HG03521 (cell line): ENCODE measurements around the gene DDX25.

ENCODE experiments used
- ATAC-seq: cut with Tn5 transposase; IDR thresholded peaks from one replicate; pipeline ENCODE4 v1.9.1; 2021; ENCODE audit warnings: mild to moderate bottlenecking, moderate library complexity; ENCODE audit not compliant: unreplicated experiment

The DDX25 gene

DNA sequence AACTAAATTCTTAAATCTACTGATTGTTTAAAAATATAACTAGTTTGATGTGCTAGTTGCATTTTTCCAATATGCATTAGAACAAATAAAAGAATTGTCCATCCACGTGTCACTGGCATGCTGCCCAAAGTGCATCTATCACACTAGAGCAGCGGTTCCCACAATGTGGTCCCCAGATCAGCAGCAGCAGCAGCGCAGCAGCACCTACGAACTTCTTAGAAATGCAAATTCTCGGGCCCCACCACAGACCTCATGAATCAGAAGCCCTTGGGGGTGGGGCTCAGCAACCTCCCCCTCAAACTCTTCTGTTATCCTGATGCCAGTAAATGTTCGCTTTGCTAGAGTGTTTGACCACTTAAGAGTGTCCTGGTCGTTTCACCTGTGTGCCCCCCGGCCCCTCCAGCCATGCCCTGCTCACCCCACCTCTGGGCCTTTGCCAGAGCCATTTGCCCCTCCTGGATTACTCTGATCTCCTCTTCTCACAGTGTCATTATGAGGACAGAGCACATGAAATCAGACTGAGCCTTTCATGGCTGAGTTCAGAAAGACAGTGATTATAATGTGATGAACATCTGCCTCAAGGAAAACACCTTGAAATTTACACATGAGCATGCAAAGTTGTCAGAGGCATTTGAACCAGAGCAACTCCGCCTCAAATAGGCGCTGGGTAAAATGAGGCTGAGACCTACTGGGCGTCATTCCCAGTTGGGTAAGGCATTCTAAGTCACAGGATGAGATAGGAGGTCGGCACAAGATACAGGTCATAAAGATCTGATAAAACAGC is 28.9 kb downstream of the DDX25 start:
- no peak for ATAC-seq

DNA sequence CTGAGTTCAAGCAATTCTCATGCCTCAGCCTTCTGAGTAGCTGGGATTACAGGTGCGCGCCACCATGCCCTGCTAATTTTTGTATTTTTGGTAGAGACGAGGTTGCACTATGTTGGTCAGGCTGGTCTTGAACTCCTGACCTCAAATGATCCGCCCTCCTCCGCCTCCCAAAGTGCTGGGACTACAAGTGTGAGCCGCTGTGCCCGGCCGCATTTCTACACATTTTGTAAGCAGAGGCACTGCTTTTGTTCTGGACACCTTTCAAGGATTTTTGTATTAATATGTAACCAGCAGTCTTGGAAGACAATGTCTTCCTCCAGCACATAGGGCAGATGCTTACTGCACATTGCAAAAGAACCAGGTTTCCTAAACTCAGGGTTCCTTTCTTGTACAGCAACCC is 30.2 kb downstream of the DDX25 start:
- no peak for ATAC-seq

DNA sequence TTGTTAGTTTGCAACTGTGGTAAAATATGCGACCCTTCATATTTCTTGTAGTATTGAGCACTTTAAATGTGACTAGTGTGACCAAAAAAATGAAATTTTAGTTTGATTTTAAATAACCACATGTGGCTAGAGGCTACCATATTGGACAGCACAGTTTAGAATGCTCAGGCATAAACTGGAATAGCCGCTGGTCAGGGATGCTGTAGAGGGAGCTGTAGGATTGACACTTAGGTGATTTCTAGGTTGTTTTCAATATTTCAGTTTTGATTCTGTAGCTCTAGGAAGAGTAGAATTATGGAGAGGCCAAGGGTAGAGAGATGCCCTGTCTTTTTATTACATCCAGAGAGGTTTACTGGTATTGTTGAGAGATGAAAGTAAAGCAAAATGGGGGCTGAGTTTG is 30.7 kb downstream of the DDX25 start:
- ATAC-seq, result no peak

DNA sequence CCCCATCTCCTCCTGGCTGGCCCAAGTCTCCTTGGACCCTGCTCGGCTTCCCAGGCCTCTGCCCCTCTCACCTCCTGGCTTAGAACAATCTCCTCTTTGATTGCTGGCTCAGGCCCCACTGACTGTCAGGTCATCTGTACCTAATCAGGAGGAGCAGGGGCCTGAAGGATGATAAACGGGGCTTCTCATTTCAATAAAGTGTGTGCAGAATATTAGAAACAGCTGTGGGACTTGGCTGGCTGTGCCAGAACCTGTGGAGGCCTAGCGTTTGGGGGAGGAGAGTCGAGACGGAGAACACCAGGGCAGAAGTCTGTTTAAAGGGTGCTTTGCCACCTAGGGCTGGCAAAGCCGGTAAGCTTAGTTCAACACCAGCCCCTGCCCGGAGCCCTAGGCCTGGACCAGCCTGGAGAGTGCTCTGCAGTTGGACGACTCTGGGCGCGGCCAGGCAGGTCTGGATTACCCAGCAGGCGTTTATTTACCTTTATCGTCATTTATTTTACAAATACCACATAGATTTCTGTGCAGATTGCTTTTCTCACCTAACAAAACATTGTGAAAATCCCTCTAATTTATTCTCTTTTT is 31.4 kb downstream of the DDX25 start:
- no peak for ATAC-seq

DNA sequence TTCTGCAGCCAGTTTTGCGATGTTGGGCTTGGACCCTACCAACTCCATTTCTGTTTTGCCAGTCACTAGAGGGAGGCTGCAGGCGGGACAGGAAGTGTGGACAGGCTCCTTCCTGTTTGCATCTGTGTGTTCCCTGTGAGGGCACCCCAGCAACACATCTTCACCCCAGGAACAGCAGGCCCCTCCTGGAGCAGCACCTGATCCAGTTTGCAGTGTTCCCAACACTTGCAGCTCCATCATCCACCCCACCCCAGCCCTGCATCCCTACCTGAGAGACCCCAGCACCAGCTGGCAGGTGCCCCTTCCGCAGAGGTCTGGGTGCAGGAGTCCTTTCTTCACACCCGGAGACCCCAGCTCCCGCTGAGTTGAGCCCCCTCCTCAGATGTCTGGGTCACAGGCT is 34.1 kb downstream of the DDX25 start:
- ATAC-seq, result no peak

DNA sequence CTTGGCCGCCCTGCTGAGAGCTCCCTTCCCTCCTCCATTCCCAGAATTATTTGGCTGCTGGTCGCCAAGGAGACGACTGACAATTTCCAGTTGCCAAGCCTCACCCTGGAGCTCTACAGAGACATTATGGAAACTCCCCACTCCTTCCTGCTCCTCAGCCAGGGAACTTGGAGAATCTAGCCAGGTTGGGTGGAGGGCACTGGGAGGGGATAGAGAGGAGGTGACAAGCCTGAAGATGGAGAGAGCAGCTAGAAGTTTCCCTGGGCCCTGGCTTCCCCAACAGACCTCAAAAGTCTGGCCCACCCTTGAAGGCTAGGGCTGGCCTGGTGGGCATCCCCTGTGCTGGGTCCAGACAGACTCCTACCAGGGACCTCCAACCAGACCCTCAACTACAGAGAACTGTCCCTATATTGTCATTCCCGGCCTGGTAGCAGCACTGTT is 34.8 kb downstream of the DDX25 start:
- ATAC-seq, result no peak

DNA sequence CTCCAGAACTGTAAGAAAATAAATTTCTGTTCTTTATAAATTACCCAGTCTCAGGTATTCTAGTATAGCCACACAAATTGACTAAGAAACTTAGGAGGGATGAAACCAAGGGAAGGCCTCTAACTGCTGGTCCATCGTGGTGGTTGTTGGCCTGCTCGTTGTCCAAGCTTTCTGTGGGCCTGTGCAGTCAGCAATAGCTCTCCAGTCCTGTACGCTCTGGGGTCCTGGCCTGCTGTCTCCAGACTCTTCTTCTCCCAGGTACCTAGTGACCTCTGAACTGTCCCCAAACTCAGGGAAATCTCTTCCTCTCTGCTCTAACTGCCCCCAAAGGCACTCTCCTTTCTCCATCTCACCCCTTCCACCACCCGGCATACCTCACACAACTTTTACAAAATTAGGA is 35.8 kb downstream of the DDX25 start:
- ATAC-seq, result no peak

DNA sequence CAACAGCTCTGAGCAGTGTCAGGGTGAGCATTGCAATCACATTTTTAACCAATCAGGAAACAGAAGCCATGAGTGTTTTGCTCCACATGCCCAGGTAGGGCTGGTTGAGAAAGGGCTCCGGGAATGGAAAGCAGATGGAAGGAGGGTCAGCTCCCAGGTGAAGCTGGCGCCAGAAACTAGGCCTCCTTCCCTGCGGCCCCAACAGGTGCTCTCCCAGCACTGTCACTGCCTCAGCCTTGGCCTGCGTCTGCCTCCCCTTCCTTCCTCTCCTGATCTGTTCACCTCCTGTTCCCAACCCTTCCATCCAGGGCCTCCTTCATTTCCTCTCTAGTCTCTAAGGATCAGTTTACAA is 36.9 kb downstream of the DDX25 start:
- ATAC-seq, result no peak

DNA sequence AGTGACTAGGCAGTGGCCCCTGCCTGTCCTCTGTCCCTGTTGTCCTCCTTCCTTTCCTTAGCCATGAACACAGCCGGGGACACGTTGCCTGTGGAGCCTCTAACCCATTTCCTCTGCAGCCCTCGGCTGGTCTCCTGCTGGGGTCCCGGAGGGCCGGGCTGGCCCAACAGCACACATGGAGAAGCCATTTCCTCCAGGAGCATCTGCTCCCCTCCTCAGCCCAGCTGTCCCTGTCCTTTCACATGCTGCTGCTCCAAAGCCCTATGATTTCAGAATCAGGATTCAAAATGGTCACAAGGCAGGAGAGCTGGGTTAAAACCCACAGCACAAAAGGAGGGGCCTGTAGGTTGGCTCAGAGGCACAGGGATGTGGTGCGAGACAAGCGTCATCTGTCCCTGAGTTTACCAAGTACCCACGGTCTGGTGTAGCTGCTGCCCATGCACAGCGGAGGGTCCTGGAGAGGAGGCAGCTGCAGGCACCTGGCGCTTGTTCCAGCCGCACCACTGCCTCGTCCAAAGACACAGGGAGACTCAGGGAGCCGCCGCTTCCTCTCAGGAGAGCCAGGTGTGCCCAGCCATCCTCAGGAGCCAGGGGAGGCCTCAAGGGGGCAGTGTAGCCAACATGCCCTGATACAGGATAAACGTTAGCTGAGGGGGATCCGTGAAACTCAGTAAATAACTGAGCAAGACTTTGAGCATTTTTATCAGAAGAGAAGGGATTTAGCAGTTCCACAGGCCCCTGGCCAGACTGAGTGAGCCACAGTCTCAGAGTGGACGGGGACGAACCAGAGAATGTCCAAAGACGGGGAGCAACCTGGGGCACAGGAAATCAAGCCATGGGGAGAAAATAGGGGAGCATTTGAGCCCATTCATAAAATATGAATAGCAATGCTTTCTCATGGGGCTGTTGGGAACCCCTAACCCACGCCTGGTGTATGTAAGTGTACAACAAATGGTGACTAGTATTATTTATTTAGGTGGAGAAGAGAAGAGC is 37.6 kb downstream of the DDX25 start:
- no peak for ATAC-seq

DNA sequence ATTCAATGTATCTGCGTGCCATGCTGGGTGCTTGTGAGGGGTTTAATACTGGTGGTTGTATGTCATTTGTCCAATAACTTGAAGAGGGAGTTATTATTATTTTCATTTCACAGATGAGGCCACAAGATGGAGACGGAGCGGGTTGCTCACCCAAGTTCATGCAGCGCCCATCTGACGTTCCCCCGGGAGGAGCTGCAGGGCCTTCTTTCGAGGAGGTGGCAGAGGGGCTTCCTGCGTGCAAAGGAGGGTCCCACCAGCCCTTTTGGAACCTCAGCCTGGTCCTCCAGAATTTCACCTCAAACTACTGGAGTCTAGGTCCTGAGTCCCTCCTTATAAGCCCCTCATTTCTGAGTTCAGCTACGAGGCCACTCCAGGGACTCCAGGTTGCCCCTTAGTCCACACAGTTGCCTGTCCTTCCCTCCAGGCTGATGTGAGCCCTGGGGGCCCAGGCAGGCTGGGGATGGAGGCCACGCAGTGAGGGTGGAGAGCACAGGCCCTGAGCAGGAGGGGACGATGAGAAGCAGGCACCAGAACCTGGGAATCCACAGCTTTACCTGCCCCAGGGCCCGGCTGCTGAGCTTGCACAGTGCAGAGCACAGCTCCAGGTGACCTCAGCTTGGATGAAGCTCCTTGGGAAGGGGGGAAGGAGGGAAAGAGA is 38.6 kb downstream of the DDX25 start:
- no peak for ATAC-seq

DNA sequence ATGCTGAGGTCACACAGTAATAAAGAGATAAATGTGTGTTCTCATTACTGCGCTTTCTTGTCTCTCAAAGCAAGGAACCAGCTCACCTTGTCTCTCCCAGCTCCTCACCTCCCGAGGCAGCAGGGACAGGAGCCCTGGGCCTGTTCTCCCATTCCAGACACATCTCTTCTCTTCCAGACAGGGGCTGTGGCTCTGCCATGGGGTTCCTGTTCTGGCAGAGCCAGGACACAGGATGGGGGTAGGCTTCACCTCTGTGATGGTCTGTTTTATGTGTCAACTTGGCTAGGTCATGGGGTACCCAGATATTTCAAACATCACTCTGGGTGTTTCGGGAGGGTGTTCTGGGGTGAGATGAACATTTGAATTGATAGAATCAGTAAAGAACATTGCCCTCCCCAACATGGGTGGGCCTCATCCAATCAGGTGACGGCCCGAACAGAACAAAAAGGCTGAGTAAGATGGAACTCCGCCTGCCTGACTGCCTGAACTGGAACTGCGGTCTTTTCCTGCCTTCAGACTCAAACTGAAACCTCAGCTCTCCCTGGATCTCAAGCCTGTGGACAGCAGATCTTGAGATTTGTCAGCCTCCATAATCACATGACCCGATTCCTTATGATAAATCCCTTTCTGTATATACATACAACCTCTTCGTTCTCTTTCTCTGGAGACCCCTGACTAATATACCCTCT is 39.5 kb downstream of the DDX25 start:
- ATAC-seq, result no peak

DNA sequence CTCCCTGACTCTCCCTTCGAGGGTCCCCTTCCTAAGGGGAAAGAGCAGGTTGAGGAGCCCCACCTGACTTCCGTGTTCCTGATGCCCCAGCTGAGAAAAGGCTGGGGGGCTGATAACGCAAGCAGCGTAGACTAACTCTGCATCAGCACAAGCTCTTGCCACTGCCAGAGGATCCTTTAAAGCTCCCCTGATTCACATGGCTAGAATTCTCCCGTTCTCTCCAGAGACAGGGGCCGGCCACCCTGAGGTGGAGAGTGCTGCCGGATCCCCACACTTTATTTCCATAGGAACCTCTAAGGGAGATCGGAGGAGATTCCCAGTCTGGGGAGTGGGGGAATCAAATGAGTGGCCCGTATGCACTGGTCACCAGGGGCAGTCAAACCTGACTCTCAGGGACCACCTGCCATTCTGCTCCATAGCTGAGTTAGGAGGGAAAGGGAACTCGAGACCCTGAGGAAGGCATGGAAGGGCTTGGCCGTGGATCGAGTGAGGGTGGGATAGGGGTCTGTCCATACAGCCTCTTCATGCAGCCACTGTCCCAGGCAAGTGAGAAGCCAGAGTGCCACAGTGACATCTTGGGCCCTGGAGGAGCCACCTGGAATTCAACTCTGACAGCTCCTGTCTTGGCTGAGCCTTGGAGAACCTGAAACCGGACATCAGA is 40.2 kb downstream of the DDX25 start:
- no peak for ATAC-seq

DNA sequence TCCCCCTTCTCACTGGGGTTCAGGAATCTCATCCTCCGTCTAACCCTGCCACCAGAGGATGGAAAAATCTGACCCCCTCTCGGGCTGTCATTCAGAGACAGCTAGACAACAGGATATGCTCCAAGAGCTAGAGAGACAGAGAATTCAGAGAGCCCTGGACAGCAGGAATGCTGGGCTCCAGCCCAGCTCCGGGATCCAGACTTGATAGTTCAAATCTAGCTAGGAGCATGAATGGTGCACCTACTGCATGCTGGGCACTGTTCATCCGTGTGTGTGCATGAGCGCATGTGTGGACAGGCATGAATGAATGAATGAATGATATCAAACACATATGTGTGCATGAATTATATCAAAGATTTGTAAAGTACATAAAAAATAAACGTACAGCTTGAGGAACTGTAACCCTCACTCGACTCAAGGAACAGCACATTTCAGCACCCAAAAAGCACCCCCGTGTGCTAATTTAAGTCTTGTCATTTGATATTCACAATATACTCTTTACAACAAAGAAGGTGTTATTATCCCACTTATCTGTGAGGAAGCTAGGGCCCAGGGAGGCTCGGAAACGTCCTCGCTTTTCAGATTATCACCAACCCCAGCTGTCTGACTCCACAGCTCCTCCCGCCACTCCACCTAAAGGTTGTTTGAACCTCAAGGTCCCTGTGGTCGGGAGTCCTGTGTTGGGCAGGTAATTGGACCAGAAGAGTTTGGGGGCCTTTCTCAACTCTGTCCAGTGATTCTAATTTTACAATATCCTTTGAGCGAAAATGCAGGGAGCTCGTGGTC is 40.9 kb downstream of the DDX25 start:
- ATAC-seq, result no peak

DNA sequence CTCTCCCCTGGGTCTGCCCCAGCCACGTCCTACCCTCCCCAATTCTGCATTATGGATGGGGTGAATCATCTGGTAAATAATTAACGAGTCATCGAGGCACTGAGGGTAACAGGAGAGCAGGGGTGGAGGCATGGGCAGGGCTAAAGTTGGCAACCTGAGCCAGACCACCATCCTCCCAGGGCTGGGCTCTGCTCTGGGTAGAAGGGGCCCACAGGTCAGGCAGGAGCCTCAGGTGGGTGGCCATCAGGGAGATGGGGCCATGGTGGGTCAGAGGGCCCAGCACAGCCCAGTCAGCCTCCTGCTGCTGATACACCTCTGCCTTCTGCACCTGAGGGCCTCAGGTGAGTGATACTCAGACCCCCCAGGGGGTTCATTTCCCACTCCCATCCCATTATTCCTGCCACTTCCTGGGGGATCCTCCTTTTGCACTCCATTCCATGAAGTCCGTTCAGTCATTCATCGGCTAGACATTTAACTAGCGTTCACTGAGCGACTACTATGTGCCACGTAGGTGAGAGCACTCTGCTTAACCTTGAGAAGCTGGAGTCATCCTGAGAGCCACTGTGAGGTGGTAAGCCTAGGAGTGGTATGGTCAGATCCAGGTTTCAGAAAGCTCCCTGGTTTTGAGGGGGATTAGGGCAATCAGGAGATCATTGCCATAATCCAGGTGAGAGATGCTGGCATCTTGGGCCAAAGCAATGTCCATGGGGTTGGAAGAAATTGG is 41.7 kb downstream of the DDX25 start, which contains the start of gene VSIG10L2:
Gene VSIG10L2, plus strand, starts transcription at position 248 of the 724 bp plus-strand sequence. Its CDS starts 12 bp downstream, at position 260.
- no peak for ATAC-seq

DNA sequence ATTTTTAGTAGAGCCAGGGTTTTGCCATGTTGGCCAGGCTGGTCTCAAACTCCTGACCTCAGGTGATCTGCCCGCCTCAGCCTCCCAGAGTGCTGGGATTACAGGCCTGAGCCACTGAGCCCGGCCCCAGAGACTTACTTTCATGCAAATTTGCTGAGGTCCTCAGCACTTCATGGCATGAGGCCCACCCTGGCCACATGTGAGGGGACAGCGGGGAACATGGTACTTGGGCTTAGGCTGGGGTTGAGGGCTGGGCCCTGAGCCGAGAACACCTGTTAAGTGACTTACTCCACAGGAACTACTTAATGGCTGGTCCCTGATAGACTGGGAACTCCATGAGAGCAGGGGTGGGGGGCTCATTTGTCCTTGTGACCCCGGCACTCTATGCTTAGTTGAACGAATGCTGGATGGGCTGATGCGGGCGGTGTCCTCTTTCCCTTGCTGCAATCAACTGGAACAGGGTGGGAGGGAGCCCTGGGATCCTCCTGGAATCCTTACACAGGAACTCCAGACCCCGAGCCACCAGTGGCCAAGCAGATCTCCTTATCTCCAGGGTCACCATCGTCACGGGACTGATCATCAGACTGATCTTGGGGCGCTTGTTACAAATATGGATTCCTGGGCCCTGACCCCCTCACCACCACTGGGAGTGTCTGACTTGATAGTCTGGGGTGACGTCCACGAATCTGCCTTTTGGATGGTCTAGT is 42.6 kb downstream of the DDX25 start:
- ATAC-seq, result no peak

DNA sequence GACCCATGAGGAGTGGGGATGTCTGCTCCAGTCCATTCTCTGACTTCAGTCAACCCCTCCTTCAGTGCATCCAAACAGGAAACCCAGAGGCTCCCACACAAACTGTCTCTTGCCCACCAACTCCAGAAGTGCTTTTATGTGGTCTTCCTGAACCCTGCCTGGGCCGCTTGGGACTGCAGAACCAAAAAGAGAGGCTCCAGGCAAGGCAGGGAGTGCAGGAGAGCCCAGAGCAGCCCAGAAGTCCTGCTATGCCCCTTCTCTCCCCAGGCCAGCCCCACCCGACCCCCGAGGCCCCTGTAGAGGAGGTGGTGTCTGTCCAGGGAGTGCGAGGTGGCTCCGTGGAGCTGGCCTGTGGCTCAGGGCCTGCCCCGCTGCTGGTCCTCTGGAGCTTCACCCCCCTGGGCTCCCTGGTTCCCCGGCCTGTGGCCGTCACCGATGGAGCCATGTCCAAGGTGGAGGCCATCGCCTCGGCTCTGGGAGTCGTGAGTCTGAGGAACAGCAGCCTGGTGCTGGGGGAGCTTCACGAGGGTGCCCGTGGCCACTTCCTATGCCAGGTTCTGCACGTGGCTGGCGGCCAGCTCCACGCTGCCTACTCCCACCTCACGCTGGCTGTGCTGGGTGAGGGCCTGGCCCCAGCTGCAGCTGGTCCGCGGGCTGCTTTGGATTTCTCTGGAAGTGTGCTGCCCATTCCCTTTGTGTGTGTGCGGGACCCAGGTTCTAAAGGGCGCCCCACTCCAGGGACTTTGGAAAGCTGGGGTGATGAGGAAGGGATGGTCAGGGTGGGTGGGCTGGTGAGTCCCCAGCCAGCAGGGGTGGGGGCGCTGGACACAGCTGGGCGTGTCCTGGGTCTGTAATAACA is 43.3 kb downstream of the DDX25 start:
- no peak for ATAC-seq
